ENCODE data around the gene THUMPD3. TPM values are rescaled to one million over a fixed set of nuclear protein-coding genes. Genes with fewer than 3 reads are reported as not detected.
A peak's percentile ranks its signal among the peaks of the same experiment; 100 is the strongest.

The THUMPD3 gene
- total and polyA plus RNA-seq, 9 of the 15 experiments (the other 6 are each of a cell fraction or from before 2014, with no cell fraction given), result 58.3 to 132 (median 113) TPM

DNA sequence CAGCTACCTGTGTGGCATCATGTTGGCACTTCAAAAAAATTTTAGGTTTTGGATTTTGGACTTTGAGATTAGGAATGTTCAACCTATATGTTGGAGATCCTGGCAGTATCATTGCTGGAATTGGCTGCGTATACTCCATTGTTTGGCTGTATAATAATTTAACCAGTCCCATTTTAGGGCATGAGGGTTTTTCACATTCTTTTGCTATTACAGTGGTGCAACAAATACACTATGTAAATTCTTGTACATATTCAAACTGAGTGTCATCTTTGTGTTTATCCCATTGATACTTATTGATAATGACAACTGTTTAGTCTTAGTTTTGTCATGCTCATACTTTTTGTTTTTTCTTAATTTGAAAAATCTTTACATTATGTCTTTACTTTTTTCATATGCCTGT lies 6.7 kb downstream of the THUMPD3 start:
- Histone ChIP-seq H3K27me3 (ENCODE audit: control insufficient read depth in 2 of 2, insufficient read depth in 2 of 2, low read length in 2 of 2) (no peaks in the 10 kb centered on the region), H3K4me3 (no peak overlapping the region), H3K9me3 (replicated peaks; ENCODE audit: control insufficient read depth, insufficient read depth, low read depth, low read length) (no peaks in the 10 kb centered on the region), H2AFZ (ENCODE audit: low read depth, low read length) (no peak overlapping the region), H3K79me2 (ENCODE audit: control insufficient read depth, insufficient read depth, low read length) (peaks cover 64% of the 10 kb centered on the region), H3K9ac (ENCODE audit: insufficient read depth in 1 of 2, low read depth in 2 of 2, low read length in 2 of 2) (no peak overlapping the region), H3K27ac (ENCODE audit: extremely low read depth, low read depth, low read length) (no peak overlapping the region), H3K4me1 (replicated peaks in 1 of 2; ENCODE audit: control insufficient read depth in 2 of 2, insufficient read depth in 2 of 2, low read length in 2 of 2) (peaks cover 0 to 4% of the 10 kb centered on the region in 2 experiments; a peak in 2 of 5 replicates), H3K4me2 (ENCODE audit: insufficient read depth, low read length) (no peak overlapping the region), H4K20me1 (replicated peaks; ENCODE audit: control insufficient read depth, insufficient read depth, low read length) (no peaks in the 10 kb centered on the region), H3K9me1 (ENCODE audit: control insufficient read depth, insufficient read depth, low read length) (no peaks in the 10 kb centered on the region), H3K36me3 (ENCODE audit: control insufficient read depth, insufficient read depth, low read length) (peaks cover 94% of the 10 kb centered on the region)
- FAIRE-seq (no peak), DNase-seq (ENCODE audit: extremely low read depth in 1 of 4, low spot score in 3 of 4) (no peak), ATAC-seq (no peak)
- 0 out of 2 replicates have a peak, but pooled peaks have one; percentile 26 for TF ChIP-seq ZZZ3 (IDR thresholded peaks at IDR 0.05)
- TF ChIP-seq, protein P1, sequence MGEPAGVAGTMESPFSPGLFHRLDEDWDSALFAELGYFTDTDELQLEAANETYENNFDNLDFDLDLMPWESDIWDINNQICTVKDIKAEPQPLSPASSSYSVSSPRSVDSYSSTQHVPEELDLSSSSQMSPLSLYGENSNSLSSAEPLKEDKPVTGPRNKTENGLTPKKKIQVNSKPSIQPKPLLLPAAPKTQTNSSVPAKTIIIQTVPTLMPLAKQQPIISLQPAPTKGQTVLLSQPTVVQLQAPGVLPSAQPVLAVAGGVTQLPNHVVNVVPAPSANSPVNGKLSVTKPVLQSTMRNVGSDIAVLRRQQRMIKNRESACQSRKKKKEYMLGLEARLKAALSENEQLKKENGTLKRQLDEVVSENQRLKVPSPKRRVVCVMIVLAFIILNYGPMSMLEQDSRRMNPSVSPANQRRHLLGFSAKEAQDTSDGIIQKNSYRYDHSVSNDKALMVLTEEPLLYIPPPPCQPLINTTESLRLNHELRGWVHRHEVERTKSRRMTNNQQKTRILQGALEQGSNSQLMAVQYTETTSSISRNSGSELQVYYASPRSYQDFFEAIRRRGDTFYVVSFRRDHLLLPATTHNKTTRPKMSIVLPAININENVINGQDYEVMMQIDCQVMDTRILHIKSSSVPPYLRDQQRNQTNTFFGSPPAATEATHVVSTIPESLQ (CRISPR knock-in tag; IDR thresholded peaks at IDR 0.05), result no peak
- TF ChIP-seq POLR2AphosphoS5 (IDR thresholded peaks at IDR 0.05; ENCODE audit: control insufficient read depth, insufficient read depth, low read depth, low read length), result 0 out of 2 replicates have a peak, but pooled peaks have one; percentile 23
- TF ChIP-seq RBFOX2 (IDR thresholded peaks at IDR 0.05; ENCODE audit: low read depth, low read length), result peak; percentile 58
- BruUV-seq (replicated peaks), result no TSS peak
- CTCF ChIA-PET (ENCODE audit: low intra/inter-chr PET ratio), result no interaction called here
- WGBS (ENCODE audit: insufficient coverage, low coverage, missing lambda C conversion rate), result 100% methylated on average over 1 of the region's 1 CpG
- POLR2A ChIA-PET, result interaction anchor here (0.5 to 1.0 kb wide), 3 partner anchors 9 to 322 kb away, joined by 3 to 4 read pairs (median 3); no protein-coding TSS in a partner anchor
- intact Hi-C loops (cut with micrococcal nuclease), result no loop called here
- in situ Hi-C loops (cut with MboI), result no loop called here
